Measurements from ENCODE around the gene SPECC1. TPM values are rescaled to one million over a fixed set of nuclear protein-coding genes. Genes with fewer than 3 reads are reported as not detected.
A peak's percentile ranks its signal among the peaks of the same experiment; 100 is the strongest.

The SPECC1 gene
- total RNA-seq, 2 donors from 2014 or later = 15.8 to 17.4 TPM

DNA sequence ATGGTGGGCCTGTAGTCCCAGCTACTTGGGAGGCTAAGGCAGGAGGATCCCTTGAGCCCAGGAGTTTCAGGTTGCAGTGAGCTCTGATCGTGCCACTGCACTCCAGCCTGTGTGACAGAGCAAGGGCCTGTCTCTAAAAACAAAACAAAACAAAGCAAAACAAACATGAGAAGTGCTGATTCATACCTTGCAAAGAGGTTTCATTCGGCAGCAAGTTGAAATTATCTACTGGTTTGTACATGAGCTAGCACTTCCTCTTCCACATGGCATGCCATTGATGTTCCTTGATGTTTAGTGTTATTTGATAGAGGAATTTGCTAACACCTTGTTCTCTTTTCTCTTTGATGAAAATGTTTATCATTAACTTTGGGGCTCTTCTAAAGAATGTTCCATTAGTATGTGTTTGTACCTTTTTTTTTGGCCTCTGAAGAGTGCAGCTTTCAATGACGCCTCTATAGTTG lies 50.6 kb downstream of the SPECC1 start:
- H3K27me3 ChIP-seq = no peaks in the 10 kb centered on the region
- WGBS, 2 donors = 45 to 54% methylated on average over 3 of the region's 3 CpGs
- DNase-seq (no peak), ATAC-seq (no peak)
- no peaks in the 10 kb centered on the region for H3K9me3 ChIP-seq
- no peaks in the 10 kb centered on the region for H3K36me3 ChIP-seq (replicated peaks in 1 of 2; ENCODE audit: insufficient read depth in 1 of 2, low read depth in 2 of 2)
- intact Hi-C loops (cut with DNase I) = no loop called here
- no peak overlapping the region for H3K4me3 ChIP-seq
- TF ChIP-seq, protein P1, sequence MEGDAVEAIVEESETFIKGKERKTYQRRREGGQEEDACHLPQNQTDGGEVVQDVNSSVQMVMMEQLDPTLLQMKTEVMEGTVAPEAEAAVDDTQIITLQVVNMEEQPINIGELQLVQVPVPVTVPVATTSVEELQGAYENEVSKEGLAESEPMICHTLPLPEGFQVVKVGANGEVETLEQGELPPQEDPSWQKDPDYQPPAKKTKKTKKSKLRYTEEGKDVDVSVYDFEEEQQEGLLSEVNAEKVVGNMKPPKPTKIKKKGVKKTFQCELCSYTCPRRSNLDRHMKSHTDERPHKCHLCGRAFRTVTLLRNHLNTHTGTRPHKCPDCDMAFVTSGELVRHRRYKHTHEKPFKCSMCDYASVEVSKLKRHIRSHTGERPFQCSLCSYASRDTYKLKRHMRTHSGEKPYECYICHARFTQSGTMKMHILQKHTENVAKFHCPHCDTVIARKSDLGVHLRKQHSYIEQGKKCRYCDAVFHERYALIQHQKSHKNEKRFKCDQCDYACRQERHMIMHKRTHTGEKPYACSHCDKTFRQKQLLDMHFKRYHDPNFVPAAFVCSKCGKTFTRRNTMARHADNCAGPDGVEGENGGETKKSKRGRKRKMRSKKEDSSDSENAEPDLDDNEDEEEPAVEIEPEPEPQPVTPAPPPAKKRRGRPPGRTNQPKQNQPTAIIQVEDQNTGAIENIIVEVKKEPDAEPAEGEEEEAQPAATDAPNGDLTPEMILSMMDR (IDR thresholded peaks at IDR 0.05) = no peak
- TF ChIP-seq POLR2A (IDR thresholded peaks at IDR 0.05) = no peak
- peaks cover 7% of the 10 kb centered on the region for H3K4me1 ChIP-seq
- no peak overlapping the region for H3K27ac ChIP-seq

DNA sequence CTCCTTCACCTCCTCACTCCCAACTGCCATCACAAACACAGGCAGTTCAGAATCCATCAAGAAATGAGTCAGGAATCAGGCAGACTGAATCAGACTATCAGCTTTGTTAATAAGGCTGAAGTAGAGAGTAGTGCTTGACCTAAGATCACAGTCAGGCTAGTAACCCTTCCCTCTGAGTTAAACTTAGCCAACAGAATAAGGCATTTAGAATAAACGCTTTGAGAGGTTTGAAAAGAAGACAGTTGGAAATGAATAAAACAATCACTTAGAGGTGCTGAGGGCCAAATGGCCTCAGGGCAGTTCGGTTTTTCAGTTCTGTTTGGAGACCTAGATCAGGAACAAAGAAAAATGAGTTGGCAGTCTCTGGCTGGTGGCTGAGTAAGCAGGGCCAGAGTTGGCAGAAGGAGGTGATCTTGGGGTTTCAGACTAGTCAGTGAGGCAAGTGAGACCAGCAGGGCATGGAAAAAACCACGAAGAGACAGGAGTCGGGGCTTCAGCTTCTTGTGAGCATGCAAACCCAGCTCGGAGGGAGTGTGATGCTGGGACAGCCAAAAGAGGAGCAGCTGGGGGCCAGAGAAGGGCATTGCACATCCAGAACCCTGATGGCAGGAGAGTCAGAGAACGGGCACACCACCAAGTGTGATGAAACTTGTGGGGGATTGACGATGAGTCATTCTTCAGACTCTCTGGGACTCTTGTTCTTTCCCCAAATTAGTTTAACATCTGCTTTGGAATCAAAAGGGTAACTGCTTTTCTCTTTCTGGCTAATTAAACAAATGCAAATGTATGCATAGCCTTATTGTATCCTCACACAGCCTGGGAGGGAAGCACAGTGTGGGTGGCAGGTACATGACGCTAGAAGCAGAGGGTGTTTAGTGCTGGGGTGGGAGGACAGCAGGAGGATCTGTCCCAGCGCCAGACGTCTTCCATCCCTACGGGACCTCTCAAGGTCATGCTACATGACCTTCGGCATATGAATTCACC lies 54.8 kb downstream of the SPECC1 start:
- peak; percentile 45 to 76 (median 58) for DNase-seq
- 59 to 60% methylated on average over 12 of the region's 12 CpGs for whole genome bisulfite sequencing, 2 donors

DNA sequence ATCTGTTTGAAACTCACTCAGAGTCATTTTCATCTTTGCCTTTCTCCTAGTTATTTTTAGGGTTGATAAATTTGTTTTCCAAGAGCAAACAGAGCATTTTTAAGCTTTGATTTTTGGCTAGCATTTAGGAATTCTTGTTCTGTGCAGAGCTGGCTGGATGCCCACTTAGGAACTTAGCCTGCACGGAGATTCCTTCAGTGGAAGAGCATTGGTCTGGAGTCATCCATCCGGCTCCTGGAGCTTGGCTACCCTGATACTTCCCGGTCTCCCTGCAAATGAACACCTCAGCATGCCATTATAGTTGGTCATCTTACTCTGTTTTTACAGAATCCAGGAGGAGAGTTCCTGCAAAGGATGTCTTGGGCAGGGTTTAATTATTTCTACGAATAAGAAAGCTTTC lies 57.1 kb downstream of the SPECC1 start:
- Histone ChIP-seq H3K36me3 (replicated peaks in 1 of 2; ENCODE audit: insufficient read depth in 1 of 2, low read depth in 2 of 2) (no peaks in the 10 kb centered on the region), H3K4me1 (peaks cover 13% of the 10 kb centered on the region), H3K27ac (peak overlapping the region in 1 of 4 donors; percentile 24), H3K27me3 (no peaks in the 10 kb centered on the region), H3K9me3 (no peaks in the 10 kb centered on the region), H3K4me3 (no peak overlapping the region)
- intact Hi-C loops (cut with DNase I) = no loop called here
- peak; percentile 70 for ATAC-seq
- TF ChIP-seq POLR2A (IDR thresholded peaks at IDR 0.05) = no peak
- TF ChIP-seq, protein P1 (IDR thresholded peaks at IDR 0.05) = no peak
- 27 to 28% methylated on average over 4 of the region's 4 CpGs for WGBS, 2 donors
- peak; percentile 32 to 73 (median 56) for DNase-seq

More for the DNA sequence above, 54.8 kb downstream of the SPECC1 start:
- H3K4me1 ChIP-seq = peaks cover 13% of the 10 kb centered on the region
- H3K27me3 ChIP-seq = no peaks in the 10 kb centered on the region
- H3K27ac ChIP-seq = peak overlapping the region in 2 of 4 donors; percentile 22 to 56
- H3K9me3 ChIP-seq = no peaks in the 10 kb centered on the region
- peak; percentile 62 for ATAC-seq
- TF ChIP-seq, protein P1 (IDR thresholded peaks at IDR 0.05) = no peak
- TF ChIP-seq POLR2A (IDR thresholded peaks at IDR 0.05) = no peak
- H3K4me3 ChIP-seq = no peak overlapping the region
- intact Hi-C loops (cut with DNase I) = no loop called here
- no peaks in the 10 kb centered on the region for H3K36me3 ChIP-seq (replicated peaks in 1 of 2; ENCODE audit: insufficient read depth in 1 of 2, low read depth in 2 of 2)

DNA sequence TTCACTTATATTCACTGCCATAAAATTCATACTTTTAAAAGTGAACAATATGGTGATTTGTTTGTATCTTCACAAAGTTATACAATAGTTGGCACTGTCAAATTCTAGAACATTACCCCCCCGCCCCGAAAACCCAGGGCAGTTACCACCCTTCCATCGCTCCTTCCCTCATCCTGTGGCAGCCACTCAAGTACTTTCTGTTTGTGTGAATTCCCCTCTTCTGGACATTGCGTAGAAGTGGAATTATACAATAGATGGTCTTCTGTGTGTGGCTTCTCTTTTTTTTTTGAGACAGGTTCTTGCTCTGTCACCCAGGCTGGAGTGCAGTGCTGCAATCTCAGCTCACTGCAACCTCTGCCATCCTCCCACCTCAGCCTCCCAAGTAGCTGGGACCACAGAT lies 58.6 kb downstream of the SPECC1 start:
- TF ChIP-seq, protein P1 (IDR thresholded peaks at IDR 0.05) = no peak
- no peak for TF ChIP-seq POLR2A (IDR thresholded peaks at IDR 0.05)
- Histone ChIP-seq H3K36me3 (replicated peaks in 1 of 2; ENCODE audit: insufficient read depth in 1 of 2, low read depth in 2 of 2) (no peaks in the 10 kb centered on the region), H3K27me3 (no peaks in the 10 kb centered on the region), H3K4me1 (peaks cover 13% of the 10 kb centered on the region), H3K4me3 (no peak overlapping the region), H3K9me3 (no peaks in the 10 kb centered on the region), H3K27ac (no peak overlapping the region)
- 84 to 95% methylated on average over 4 of the region's 4 CpGs for WGBS, 2 donors
- intact Hi-C loops (cut with DNase I) = no loop called here
- ATAC-seq (no peak), DNase-seq (no peak)
